A172 (cell line): Measurements from ENCODE around the gene RNASE9. TPM values are rescaled to one million over a fixed set of nuclear protein-coding genes. Genes with fewer than 3 reads are reported as not detected.
"Not testable (repeated sequence)": the region's sequence is repeated elsewhere in the genome, so short reads cannot be mapped to it uniquely, and the experiment has no call there.

Experiments used
- DNase-seq: peaks from one replicate; pipeline ENCODE4 v3.0.0-alpha.2; 2015; ENCODE audit warnings: low spot score
- total RNA-seq: library from RNA; depleted of rRNA; stranded (reverse); fragments of >200 nt; shearing (Covaris generic); gene quantifications from 2 replicates; pipeline ENCODE4 v1.2.3, GENCODE V29; 2014; rRNA removed

RNASE9 gene
- not detected in 2 replicates for total RNA-seq

- DNase-seq = no peak
Observed at GRCh38 chr14:20560961-20561360, at the start of gene RNASE9. Gene RNASE9, minus strand, starts transcription at chr14:20561047.

- peak; percentile 82 for DNase-seq
Observed at GRCh38 chr14:20610002-20610765, 49.3 kb upstream of the RNASE9 start.

DNA sequence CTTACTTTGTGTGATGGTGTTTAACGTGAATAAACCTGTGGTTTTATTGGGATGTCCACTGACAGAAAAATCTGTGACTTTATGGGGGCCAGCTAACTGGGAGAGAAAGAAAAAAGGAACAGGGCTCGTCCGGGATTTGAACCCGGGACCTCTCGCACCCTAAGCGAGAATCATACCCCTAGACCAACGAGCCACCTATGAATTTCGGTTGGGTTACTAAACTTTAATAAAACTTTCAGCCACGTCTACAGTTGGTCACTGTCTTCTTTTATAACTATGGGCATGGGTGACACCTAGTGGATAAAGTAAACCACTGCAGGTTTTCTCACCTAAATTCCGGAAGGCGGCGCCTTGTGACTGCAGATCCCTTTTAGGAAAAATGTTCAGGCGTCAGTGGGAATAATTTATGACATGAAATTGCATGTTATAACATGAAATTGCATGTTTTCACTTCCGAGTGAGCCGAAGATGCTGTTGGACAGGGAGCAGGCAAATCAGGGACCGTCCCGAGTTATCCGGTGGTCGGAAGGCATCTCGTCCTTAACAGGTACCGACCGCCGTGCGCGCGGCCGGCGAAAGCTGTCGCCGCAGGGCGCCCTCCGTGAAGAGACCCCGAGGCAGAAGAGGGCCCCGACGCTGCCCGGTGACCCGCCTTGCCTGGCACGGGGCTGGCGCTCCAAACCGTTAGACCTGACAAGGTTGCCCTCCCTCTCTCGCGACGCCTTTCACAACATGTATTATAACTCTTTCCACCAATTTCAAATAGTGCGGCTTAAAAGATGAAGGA lies 48.6 kb upstream of the RNASE9 start:
- peak; percentile 74 for DNase-seq

DNA sequence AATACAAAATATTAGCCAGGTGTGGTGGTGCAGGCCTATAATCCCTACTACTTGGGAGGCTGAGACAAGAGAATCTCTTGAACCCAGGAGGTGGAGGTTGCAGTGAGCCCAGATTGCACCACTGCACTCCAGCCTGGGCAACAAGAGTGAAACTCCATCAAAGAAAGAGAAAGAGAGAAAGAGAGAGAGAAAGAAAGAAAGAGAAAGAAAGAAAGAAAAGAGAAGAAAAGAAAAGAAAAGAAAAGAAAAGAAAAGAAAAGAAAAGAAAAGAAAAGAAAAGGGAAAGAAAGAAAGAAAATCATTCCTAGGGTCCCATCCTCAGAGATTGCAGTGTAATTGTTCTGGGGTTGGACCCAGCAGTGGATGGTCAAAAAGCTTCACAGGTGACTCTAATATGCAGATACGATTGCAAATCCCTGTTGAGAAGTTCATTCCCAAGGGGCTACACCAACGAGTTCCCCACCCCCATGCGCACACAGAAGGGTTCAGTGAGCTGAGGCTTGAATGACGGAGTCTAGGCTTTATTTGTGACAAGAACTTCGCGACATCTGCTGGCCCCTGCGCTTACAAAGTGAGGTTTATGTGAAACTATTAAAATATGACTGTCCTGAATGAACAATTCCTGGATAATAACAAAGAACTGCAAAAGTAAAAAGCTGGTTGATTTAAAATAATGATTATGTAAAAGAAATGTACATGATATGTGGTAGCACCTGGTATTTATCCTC lies 47.7 kb upstream of the RNASE9 start:
- no peak for DNase-seq

- DNase-seq = no peak
Observed at GRCh38 chr14:20607617-20608016, 46.8 kb upstream of the RNASE9 start.

DNA sequence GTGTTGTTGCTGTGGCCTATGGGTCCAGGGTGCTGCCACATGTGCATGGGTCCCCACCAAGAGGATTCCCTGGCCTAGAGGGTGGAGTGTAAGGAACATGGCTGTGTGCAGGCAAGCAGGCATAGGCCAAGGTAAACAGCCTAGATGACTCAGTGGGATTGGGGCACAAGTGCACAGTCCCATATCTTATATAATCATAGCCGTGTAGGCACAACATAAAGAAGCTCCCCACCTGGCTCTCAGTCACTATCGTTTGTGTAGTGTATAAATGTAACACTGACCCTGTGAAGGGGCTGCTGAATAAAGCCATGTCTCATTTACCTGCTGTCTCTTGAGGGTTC lies 46.0 kb upstream of the RNASE9 start:
- no peak for DNase-seq

DNA sequence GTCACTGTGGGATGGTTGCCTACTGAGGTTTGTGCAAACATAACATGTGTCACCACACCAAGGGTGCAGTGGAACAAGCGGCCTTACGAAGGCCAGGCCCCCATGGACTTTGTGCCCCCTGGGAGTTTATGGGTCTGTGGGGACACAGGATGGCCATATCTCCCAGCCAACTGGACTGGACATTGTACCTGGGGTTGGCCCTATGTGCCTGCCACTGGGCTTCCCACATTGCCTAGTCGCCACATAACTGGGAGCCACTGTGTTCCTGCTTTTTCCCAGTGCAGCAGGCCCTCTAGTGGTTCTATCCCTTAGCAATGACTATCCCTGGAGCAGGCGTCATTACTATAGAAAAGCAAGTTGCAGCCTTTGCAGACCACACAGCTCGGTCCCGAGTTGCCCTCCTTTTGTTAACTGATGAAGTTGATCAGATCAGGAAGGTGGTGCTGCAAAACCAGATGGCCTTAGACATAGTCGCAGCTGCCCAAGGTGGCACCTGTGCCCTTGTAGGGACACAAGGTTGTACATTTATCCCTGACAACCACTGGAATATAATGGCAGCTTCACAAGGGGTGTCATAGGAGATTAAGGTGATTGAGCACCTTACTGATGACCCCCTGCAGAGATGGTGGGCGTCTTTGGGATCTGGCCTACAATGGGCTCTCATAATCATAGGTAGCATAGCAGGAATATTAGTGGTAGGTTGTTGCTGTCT lies 45.5 kb upstream of the RNASE9 start:
- peak; percentile 25 for DNase-seq

GRCh38 chr14:20603813-20604690 lies 43.2 kb upstream of the RNASE9 start:
- DNase-seq = no peak

- no peak for DNase-seq
Observed at GRCh38 chr14:20602583-20602982, 41.7 kb upstream of the RNASE9 start.

GRCh38 chr14:20601522-20601921 lies 40.7 kb upstream of the RNASE9 start:
- DNase-seq = no peak

DNA sequence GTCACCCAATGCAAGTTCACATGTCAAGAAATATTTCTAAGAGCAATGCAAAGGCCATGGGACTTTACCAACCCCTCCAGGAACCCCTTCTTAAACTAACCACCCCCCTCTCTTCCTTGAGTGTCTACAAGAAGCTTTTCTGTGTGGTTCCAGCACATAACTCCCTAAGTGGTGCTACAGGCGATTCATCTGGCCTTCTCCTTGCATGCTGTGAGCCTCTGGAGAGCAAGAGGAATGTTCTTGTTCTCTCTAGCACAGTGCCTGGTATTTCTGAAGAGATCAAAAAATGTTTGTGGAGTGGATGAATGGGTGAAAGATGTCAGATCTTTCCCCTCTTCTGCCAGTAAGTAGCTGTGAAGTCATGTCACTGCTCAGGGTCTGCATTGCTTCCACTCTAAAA lies 36.3 kb upstream of the RNASE9 start:
- no peak for DNase-seq

DNA sequence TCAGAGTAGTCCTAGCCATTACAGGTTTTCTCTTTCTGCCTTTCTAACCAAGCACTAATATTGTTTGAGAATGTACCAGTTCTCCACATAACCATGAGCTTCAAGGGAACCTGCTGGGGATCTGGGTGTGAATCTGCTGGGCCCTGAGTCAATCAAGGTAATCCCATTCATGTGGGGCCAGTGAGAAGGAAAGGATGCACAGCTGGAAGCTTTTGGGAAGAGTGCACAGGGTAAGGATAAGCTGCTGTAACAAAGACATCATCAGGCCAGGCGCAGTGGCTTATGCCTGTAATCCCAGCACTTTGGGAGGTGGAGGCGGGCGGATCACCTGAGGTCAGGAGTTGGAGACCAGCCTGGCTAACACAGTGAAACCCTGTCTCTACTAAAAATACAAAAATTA lies 34.9 kb upstream of the RNASE9 start:
- DNase-seq = not testable (repeated sequence)

DNA sequence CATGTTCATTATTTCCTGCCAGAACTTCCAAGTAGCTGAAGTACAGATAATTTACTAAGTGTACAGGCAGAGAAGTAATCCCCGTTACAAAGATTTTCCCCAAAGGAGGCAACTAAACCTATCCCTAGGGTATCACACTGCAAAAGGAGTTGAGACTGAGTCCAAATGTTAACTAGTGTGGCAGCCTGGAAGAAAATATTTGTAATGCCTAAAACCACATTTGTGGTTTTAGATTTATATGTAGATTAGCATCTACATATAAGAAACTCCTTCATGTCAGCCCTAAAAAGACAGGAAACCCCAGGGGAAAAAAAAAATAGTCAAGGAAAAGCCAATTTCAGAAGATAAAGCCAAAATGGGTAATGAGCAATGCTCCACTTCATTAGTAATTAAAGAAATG lies 31.7 kb upstream of the RNASE9 start:
- DNase-seq = no peak

DNA sequence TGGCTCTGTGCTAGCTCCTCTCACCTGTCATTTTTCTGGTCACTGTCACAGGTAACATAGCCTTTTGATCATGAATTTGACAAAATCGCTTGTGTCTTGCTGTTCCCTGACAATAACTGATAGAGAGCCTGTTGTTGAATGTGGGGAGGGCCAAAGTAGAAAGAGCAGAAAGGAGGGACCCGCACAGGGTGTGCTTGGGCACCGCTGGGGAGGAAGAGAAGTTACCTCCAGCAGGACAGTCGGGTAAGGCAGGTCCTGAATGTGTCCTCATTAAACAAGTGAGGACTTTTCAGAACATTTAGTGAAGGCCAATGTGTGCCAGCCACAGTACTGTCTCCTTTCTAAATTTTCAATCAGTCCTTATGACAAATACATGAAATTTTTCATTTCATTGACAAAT lies 30.4 kb upstream of the RNASE9 start, which contains the start of gene RNASE12:
TSS of gene RNASE12 (minus strand) at position 142 of the 400 bp plus-strand sequence. CDS start 653 bp downstream, outside the sequence.
- no peak for DNase-seq

DNA sequence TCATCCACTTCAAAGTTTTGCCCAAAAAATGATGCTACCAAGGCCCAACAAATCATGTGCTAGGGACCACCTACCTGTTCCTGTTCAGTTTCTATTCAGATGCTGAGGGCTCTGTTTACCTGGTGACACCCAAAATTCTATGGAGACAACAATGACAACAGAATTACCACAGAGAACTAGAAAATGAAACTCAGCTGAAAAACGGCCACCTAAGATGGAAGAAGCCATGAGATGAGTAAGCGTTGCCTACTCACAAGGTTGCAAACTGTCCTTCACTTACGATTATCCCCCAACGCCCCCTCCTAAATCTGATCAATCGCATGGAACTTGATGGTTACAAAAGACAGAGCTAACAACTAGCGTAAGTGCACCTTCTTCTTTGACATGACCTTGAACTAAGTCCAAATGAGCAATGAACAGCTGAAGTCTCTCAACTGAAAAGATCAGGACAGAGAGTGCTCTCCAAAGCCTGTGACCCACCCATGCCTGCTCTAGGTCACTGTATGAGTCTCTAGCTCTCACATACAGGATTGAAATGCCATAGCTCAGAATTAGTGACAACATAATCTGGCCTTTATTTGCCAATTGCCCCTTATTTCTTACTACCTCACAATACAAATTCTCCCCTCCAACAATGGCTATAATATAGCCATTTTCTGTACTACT lies 26.8 kb upstream of the RNASE9 start, which contains the start of gene RNASE11:
TSS of gene RNASE11 (minus strand) at position 513 of the 666 bp plus-strand sequence.
- DNase-seq = no peak

DNA sequence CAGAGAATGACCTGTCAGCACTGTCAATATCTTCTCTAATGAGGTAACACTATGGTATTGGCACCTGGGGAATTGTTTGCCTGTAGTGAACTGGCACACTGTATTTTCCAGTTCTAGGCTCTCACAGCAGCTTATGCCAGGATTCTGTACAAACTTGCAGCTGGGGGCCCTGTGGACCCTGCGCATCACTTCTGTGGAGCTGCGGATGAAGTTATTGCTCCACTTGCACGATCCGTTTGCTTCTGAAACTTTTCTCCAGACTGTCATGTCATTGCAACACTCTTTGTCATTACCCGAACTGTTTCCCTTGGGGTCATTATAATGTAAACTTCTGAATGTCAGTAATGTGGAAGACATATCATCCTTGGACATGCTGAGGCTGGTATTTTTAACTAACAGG lies 23.1 kb upstream of the RNASE9 start:
- DNase-seq = no peak

GRCh38 chr14:20583142-20583541 lies 22.3 kb upstream of the RNASE9 start:
- no peak for DNase-seq

DNA sequence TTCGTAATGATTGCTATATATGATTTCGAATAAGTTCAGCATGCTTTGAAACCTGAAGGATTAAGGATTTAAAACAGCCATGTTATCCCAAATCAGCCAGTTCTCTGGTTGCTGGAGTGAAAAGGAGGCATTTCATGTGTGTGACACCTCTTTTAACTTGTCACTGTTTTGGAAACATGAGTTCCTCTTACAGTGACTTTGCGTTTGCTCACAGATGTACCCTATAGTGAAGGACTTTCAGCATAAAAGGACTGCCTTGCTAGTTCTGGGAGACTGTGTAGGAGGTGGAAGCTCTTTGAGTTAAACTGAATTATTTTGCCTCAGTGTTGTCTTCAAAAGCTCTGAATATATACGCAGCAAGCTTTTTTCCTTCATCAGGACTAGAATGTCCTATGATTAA lies 19.4 kb upstream of the RNASE9 start:
- DNase-seq = no peak

DNA sequence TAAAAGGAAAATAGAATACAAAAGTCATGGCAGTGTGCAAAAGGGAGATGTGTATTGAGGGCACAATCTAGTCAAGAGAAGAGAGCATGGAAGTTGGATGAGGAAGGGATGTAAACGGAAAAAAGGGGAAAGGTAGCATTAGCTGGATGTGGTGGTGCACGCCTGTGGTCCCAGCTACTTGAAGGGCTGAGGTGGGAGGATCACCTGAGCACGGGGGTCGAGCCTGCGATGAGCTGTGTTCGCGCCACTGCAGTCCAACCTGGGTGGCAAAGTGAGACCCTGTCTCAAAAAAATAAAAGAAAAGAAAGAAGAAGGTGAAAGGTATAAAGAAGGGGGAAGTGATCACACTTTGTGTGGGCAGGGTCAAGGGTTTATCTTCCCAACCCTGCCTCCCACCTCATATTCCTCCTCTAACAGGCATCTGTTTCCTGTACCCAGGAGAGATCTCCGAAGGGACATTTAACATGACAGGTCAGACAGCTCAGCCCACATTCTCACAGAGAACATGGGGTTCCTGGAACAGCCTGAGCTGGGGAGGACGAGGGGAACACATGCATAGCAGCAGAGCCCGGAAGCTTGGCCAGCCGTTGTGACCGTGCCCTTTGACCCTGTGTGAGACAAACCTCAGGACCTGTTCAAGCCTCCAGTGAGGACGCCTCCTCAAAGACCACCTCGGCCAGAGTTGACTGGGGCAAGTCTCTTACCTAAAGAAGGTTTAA lies 18.1 kb upstream of the RNASE9 start:
- no peak for DNase-seq
